Measurements from ENCODE around the gene ZFP36L2.

Gene ZFP36L2

GRCh38 chr2:43206602-43207001, 19.8 kb downstream of the ZFP36L2 start:
- DNase-seq (ENCODE audit: extremely low read depth, low read depth): no peak
- TF ChIP-seq CTCF (IDR thresholded peaks at IDR 0.05; ENCODE audit: low read depth, low read length): no peak

GRCh38 chr2:43203373-43203772, 23.0 kb downstream of the ZFP36L2 start:
- no peak for TF ChIP-seq CTCF (IDR thresholded peaks at IDR 0.05; ENCODE audit: low read depth, low read length)
- DNase-seq (ENCODE audit: extremely low read depth, low read depth): no peak

GRCh38 chr2:43202289-43202688, 24.1 kb downstream of the ZFP36L2 start:
- no peak for TF ChIP-seq CTCF (IDR thresholded peaks at IDR 0.05; ENCODE audit: low read depth, low read length)
- no peak for DNase-seq (ENCODE audit: extremely low read depth, low read depth)

GRCh38 chr2:43201497-43201896, 24.9 kb downstream of the ZFP36L2 start:
- no peak for TF ChIP-seq CTCF (IDR thresholded peaks at IDR 0.05; ENCODE audit: low read depth, low read length)
- no peak for DNase-seq (ENCODE audit: extremely low read depth, low read depth)

GRCh38 chr2:43201016-43201415, 25.4 kb downstream of the ZFP36L2 start:
- DNase-seq (ENCODE audit: extremely low read depth, low read depth): no peak
- TF ChIP-seq CTCF (IDR thresholded peaks at IDR 0.05; ENCODE audit: low read depth, low read length): no peak

- no peak for DNase-seq (ENCODE audit: extremely low read depth, low read depth)
- no peak for TF ChIP-seq CTCF (IDR thresholded peaks at IDR 0.05; ENCODE audit: low read depth, low read length)
Measured at GRCh38 chr2:43199492-43200488, 26.6 kb downstream of the ZFP36L2 start.

GRCh38 chr2:43198263-43198662, 28.1 kb downstream of the ZFP36L2 start:
- TF ChIP-seq CTCF (IDR thresholded peaks at IDR 0.05; ENCODE audit: low read depth, low read length): no peak
- DNase-seq (ENCODE audit: extremely low read depth, low read depth): no peak

All from AG09319 (cell line).